AML-193 (cell line): Measurements from ENCODE around the gene SFTA2.

Experiments used
- DNase-seq, 2 experiments: peaks; one replicate each; lab custom pipeline; 2025; lab: John Stamatoyannopoulos, UW

The SFTA2 gene

GRCh38 chr6:30890646-30891449 lies 41.1 kb downstream of the SFTA2 start:
- no peak for DNase-seq

- DNase-seq: no peak
Measured at GRCh38 chr6:30889921-30890645, 41.9 kb downstream of the SFTA2 start.

- no peak for DNase-seq
Measured at GRCh38 chr6:30889496-30889885, 42.5 kb downstream of the SFTA2 start.

DNA sequence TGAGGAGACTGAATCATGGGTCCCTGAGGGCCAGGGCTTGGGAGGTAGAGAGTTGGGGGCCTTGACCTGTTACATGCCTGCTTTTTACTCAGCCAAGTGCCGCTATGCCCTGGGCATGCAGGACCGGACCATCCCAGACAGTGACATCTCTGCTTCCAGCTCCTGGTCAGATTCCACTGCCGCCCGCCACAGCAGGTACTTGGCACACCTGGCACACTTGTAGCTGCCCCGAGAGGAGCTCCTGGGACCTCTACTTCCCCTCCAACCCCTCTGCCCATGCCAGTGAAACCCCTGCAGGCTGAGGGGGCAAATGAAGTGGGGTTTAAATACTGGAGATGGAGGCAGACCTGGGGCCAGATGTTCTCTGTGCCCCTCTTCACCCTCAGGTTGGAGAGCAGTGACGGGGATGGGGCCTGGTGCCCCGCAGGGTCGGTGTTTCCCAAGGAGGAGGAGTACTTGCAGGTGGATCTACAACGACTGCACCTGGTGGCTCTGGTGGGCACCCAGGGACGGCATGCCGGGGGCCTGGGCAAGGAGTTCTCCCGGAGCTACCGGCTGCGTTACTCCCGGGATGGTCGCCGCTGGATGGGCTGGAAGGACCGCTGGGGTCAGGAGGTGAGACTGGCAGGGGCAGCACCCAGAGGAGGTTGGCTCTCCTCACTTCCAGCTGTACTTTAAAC lies 43.0 kb downstream of the SFTA2 start:
- DNase-seq: no peak

DNA sequence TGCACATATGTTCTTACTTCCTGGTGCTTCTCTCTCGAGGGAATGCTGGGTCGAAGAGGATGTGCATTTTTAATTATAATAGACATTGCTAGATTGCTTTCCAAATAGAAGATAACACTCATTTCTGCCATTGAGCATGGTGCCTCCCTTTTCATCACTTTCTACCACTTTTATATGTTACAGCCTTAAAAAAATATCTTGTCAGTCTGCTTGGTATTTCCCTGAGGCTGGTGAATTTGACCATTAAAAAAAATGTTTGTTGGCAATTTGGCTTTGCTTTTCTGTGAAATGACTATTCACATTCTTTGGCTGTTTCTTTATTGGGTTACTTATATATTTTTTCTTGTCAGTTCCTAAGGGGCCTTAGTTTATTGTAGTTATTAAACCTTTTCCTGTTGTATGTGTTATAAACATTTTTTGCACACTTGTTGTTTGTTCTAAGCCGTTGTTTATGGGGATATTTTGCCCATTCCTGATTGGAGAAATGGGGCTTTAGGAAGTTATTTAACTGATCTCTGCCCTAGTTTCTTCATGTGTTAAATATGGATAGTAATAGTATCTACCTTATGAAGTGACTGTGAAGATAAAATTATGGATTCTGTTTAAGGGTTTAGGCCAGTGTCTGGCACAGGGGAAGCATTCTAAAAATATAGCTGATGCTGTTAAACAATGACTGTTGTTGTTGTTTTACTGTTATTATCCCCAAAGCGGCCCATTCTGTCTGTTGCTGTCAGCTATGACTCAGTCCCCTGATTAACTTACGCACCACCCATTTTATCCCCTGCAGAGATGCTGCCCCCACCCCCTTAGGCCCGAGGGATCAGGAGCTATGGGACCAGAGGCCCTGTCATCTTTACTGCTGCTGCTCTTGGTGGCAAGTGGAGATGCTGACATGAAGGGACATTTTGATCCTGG lies 43.8 kb downstream of the SFTA2 start:
- DNase-seq: no peak

GRCh38 chr6:30886897-30887255 lies 45.1 kb downstream of the SFTA2 start:
- no peak for DNase-seq

- DNase-seq: no peak
Measured at GRCh38 chr6:30885999-30886896, 45.7 kb downstream of the SFTA2 start.

- no peak for DNase-seq
Measured at GRCh38 chr6:30885481-30885998, 46.4 kb downstream of the SFTA2 start.

GRCh38 chr6:30884521-30885480 lies 47.2 kb downstream of the SFTA2 start:
- DNase-seq: no peak

- no peak for DNase-seq
Measured at GRCh38 chr6:30883685-30884520, 48.1 kb downstream of the SFTA2 start, which contains the start of gene DDR1. TSS of gene DDR1 (plus strand) at chr6:30884519. CDS start at chr6:30888730, 4,211 bp downstream.

DNA sequence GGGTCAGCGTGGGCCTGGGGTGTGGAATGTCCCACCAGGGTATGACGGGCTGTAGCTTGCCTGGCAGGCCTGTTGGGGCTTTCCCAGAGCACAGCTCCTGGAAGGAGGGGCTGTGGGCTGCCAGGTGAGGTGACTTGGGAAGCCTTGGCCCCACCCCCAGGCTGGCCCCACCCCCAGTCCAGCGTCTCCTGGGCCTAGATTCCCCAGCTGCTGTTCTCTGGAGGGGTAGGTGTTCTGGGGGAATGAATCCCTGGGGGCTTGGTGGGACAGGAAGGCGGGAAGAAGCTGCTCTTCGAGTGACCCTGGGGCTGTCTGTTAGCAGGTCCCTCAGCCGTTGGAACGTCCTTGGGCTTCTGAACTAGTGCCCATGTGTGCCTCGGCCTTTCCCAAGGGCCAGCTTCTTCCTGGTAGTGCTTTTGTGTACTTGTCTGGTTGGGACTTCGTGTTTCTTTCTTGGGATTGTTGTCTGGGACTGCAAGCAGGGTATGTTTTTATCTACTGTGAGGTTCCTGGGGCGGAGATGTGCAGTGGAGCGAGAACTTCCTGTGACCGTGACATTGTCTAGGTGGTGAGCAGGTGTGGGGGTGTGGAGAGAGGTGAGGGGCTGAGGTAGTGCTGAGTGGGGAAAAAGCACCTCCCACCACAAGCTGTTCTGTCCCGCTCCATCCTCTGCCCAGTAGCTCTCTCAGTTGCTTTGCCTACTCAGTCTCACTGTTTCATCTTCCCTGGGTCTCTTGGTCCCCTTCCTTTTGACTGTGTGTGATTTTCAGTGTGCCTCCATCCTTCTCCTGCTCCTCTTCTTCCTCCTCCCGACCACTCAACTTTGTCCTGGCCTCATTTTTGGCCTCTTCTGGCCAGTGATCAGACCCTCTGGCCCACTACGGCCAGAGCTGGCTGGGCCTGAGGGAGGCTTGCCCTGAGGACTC lies 48.9 kb downstream of the SFTA2 start:
- DNase-seq: no peak

GRCh38 chr6:30882204-30882758 lies 49.7 kb downstream of the SFTA2 start:
- DNase-seq: no peak

DNA sequence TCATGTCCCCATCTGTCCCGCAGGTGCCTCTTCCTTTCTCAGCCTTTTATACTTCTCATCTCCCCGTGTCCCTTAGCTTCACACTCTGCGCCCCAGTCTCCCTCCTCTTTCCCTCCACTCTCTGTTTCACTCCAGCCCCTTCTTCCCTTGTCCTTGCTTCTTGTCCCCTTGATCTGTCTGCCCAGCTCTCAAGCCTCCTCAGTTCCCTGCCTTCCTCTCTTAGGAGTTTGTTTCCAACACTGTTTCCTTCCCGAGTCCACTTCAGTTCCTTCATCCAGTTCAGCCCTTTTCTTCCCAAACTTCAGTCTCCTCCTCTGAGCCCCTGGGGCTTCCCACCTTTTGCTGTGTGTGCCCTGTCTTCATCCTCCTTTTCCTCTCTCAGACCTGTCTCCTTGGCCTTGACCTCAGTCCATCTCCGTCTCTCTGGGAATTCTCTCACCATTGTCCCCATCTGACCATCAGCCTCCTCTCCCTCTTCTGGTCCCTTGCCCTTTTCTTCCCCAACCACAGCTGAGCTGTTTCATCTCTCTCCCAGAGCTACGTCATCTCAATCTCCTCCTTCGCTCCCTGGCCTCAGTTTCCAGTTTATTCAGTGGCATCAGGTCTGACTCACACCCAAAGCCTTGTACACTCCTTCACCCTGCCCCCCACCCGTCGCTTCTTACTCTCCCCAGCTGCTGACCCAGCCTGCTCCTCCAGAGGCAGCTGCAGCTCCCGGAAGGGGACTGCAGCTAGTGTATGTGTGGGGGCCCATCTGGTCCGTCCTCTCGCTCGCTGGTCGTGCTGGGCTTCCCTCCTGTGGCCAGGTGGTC lies 50.4 kb downstream of the SFTA2 start:
- no peak for DNase-seq
